Measurements from ENCODE around the gene AMBRA1. TPM values are rescaled to one million over a fixed set of nuclear protein-coding genes. Genes with fewer than 3 reads are reported as not detected.

The AMBRA1 gene
- total and polyA plus RNA-seq, 2 donors (not counting 3 experiments of a cell fraction or from before 2014, with no cell fraction given), result 18.4 to 32.4 TPM

- intact Hi-C loops (cut with micrococcal nuclease), result no loop called here
- no peaks in the 10 kb centered on the region for H3K36me3 ChIP-seq (ENCODE audit: control insufficient read depth in 2 of 2, extremely low read depth in 1 of 2, insufficient read depth in 2 of 2, low read length in 2 of 2)
- FAIRE-seq, result no peak
- H3K9me1 ChIP-seq (replicated peaks; ENCODE audit: control insufficient read depth, extremely low read depth, insufficient read depth, low read length), result no peaks in the 10 kb centered on the region
- no peak overlapping the region for H3K4me2 ChIP-seq (ENCODE audit: insufficient read depth, low read length)
- no peak overlapping the region for H3K9ac ChIP-seq (replicated peaks; ENCODE audit: extremely low read depth, insufficient read depth, low read length)
- H2AFZ ChIP-seq (ENCODE audit: low read depth, low read length), result no peak overlapping the region
- ChIA-PET CTCF (interaction anchor here (0.6 to 1.9 kb wide), 10 partner anchors 15 to 140 kb away, joined by 3 to 31 read pairs (median 4); partner anchors contain the start of genes ATG13 and CHRM4), POLR2A (no interaction called here)
- no peaks in the 10 kb centered on the region for H4K20me1 ChIP-seq (replicated peaks; ENCODE audit: control insufficient read depth, extremely low read depth, insufficient read depth, low read length)
- H3K27ac ChIP-seq (ENCODE audit: insufficient read depth, low read depth, low read length), result no peak overlapping the region
- dilution Hi-C loops (cut with MboI; ENCODE audit: extremely low pct_ligation_motif_present, low sequenced_read_pairs), result no loop called here
- peaks cover 15% of the 10 kb centered on the region for H3K4me1 ChIP-seq (ENCODE audit: control insufficient read depth, extremely low read depth, insufficient read depth, low read length)
- no peaks in the 10 kb centered on the region for H3K27me3 ChIP-seq (ENCODE audit: control insufficient read depth in 2 of 2, insufficient read depth in 2 of 2, low read length in 2 of 2)
- no TSS peak for BruUV-seq (replicated peaks)
- no peak for TF ChIP-seq POLR2AphosphoS5 (IDR thresholded peaks at IDR 0.05; ENCODE audit: insufficient read depth, low read depth, low read length)
- no peak for TF ChIP-seq EZH2 (IDR thresholded peaks at IDR 0.05; ENCODE audit: borderline replicate concordance, low read depth, low read length, severe bottlenecking)
- TF ChIP-seq POLR2A (IDR thresholded peaks at IDR 0.05; ENCODE audit: low read depth, low read length), result no peak
- no peak for TF ChIP-seq FOS (IDR thresholded peaks at IDR 0.05; ENCODE audit: borderline replicate concordance, insufficient read depth, low read length)
- H3K79me2 ChIP-seq (ENCODE audit: control insufficient read depth, insufficient read depth, low read length), result peaks cover 35% of the 10 kb centered on the region
- H3K9me3 ChIP-seq (replicated peaks; ENCODE audit: control insufficient read depth, insufficient read depth, low read length), result no peaks in the 10 kb centered on the region
- no peak overlapping the region for H3K4me3 ChIP-seq (replicated peaks in 1 of 3; ENCODE audit: insufficient read depth in 1 of 3, low read depth in 1 of 3, low read length in 3 of 3)
- no peak for DNase-seq (ENCODE audit: low read depth, low spot score)
These were observed 71.0 kb downstream of the AMBRA1 start for GRCh38 chr11:46522682-46523281.

GRCh38 chr11:46521961-46522681, 71.7 kb downstream of the AMBRA1 start:
- dilution Hi-C loops (cut with MboI; ENCODE audit: extremely low pct_ligation_motif_present, low sequenced_read_pairs), result no loop called here
- Histone ChIP-seq H4K20me1 (replicated peaks; ENCODE audit: control insufficient read depth, extremely low read depth, insufficient read depth, low read length) (no peaks in the 10 kb centered on the region), H2AFZ (ENCODE audit: low read depth, low read length) (no peak overlapping the region), H3K9me1 (replicated peaks; ENCODE audit: control insufficient read depth, extremely low read depth, insufficient read depth, low read length) (no peaks in the 10 kb centered on the region), H3K36me3 (ENCODE audit: control insufficient read depth in 2 of 2, extremely low read depth in 1 of 2, insufficient read depth in 2 of 2, low read length in 2 of 2) (no peaks in the 10 kb centered on the region), H3K27ac (ENCODE audit: insufficient read depth, low read depth, low read length) (no peak overlapping the region), H3K27me3 (ENCODE audit: control insufficient read depth in 2 of 2, insufficient read depth in 2 of 2, low read length in 2 of 2) (no peaks in the 10 kb centered on the region), H3K4me2 (ENCODE audit: insufficient read depth, low read length) (no peak overlapping the region), H3K4me3 (replicated peaks in 1 of 3; ENCODE audit: insufficient read depth in 1 of 3, low read depth in 1 of 3, low read length in 3 of 3) (no peak overlapping the region), H3K9ac (replicated peaks; ENCODE audit: extremely low read depth, insufficient read depth, low read length) (no peak overlapping the region), H3K79me2 (ENCODE audit: control insufficient read depth, insufficient read depth, low read length) (peaks cover 35% of the 10 kb centered on the region), H3K9me3 (replicated peaks; ENCODE audit: control insufficient read depth, insufficient read depth, low read length) (no peaks in the 10 kb centered on the region), H3K4me1 (ENCODE audit: control insufficient read depth, extremely low read depth, insufficient read depth, low read length) (peaks cover 15% of the 10 kb centered on the region)
- BruUV-seq (replicated peaks), result no TSS peak
- CTCF ChIA-PET, result interaction anchor here (0.6 to 1.9 kb wide), 10 partner anchors 16 to 139 kb away, joined by 3 to 31 read pairs (median 4); partner anchors contain the start of genes ATG13 and CHRM4
- FAIRE-seq, result no peak
- POLR2A ChIA-PET, result no interaction called here
- DNase-seq (ENCODE audit: low read depth, low spot score), result no peak
- TF ChIP-seq CTCF (IDR thresholded peaks at IDR 0.05; ENCODE audit: extremely low read depth in 1 of 2, insufficient read depth in 1 of 2, low read depth in 1 of 2, low read length in 2 of 2), result peak in 1 of 2 donors; percentile 18
- TF ChIP-seq POLR2A (IDR thresholded peaks at IDR 0.05; ENCODE audit: low read depth, low read length), result no peak
- intact Hi-C loops (cut with micrococcal nuclease), result no loop called here
